ENCODE measurements around the gene GPR18. TPM values are rescaled to one million over a fixed set of nuclear protein-coding genes. Genes with fewer than 3 reads are reported as not detected.
A peak's percentile ranks its signal among the peaks of the same experiment; 100 is the strongest.

Gene GPR18
- total RNA-seq, 1 donor from 2014 or later = not detected

- Mint-ChIP-seq H3K4me1 (ENCODE audit: low read depth) (peaks cover 12% of the 10 kb centered on the region), H3K27ac (ENCODE audit: unreplicated experiment) (no peak overlapping the region), H3K36me3 (ENCODE audit: low read depth) (peaks cover 6% of the 10 kb centered on the region), H3K27me3 (ENCODE audit: low read depth) (no peaks in the 10 kb centered on the region), H3K4me3 (ENCODE audit: unreplicated experiment) (no peak overlapping the region), H3K9me3 (ENCODE audit: low read depth) (no peaks in the 10 kb centered on the region)
- no peak for DNase-seq (ENCODE audit: low spot score)
- TF ChIP-seq, protein P1, sequence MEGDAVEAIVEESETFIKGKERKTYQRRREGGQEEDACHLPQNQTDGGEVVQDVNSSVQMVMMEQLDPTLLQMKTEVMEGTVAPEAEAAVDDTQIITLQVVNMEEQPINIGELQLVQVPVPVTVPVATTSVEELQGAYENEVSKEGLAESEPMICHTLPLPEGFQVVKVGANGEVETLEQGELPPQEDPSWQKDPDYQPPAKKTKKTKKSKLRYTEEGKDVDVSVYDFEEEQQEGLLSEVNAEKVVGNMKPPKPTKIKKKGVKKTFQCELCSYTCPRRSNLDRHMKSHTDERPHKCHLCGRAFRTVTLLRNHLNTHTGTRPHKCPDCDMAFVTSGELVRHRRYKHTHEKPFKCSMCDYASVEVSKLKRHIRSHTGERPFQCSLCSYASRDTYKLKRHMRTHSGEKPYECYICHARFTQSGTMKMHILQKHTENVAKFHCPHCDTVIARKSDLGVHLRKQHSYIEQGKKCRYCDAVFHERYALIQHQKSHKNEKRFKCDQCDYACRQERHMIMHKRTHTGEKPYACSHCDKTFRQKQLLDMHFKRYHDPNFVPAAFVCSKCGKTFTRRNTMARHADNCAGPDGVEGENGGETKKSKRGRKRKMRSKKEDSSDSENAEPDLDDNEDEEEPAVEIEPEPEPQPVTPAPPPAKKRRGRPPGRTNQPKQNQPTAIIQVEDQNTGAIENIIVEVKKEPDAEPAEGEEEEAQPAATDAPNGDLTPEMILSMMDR (IDR thresholded peaks at IDR 0.05) = no peak
These were observed 14.9 kb upstream of the GPR18 start for GRCh38 chr13:99273128-99273527.

DNA sequence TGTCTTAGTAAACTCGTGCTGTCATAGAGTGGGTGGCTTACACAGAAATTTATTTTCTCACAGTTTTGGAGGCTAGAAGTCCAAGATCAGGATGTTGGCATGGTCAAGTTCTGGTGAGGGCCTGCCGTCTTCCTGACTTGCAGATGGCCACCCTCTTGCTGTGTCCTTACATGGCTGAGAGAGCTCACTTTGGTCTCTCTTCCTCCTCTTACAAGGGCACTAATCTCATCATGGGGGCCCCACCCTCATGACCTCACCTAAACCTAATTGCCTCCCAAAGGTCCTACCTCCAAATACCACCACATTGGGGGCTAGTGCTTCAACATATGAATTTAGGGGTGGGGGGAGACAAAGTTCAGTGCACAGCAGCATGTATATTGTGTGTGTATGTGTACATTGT is 14.3 kb upstream of the GPR18 start:
- no peak overlapping the region for H3K27ac Mint-ChIP-seq (ENCODE audit: unreplicated experiment)
- H3K4me1 Mint-ChIP-seq (ENCODE audit: low read depth) = peaks cover 12% of the 10 kb centered on the region
- no peak overlapping the region for H3K4me3 Mint-ChIP-seq (ENCODE audit: unreplicated experiment)
- peaks cover 4% of the 10 kb centered on the region for H3K36me3 Mint-ChIP-seq (ENCODE audit: low read depth)
- TF ChIP-seq, protein P1 (IDR thresholded peaks at IDR 0.05) = no peak
- H3K9me3 Mint-ChIP-seq (ENCODE audit: low read depth) = no peaks in the 10 kb centered on the region
- no peaks in the 10 kb centered on the region for H3K27me3 Mint-ChIP-seq (ENCODE audit: low read depth)
- no peak for DNase-seq (ENCODE audit: low spot score)

DNA sequence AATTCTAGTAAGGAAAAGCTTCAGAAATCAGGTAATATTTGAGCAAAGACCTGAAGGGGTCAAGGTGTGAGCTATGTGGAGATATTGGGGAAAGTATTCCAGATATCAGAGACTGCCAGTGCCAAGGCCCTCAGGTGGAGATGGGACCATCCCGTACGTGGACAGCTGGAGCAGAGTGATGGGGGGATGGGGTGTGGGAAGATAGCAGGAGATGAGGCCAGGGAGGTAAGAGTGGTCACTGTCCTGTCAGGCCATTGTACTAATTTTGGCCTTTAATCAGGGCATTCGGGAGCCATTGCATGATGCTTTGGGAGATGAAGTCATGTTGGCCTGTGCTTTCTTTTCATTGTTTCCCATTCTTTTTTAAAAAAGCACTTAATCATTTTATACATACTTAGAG is 13.1 kb upstream of the GPR18 start:
- H3K27me3 Mint-ChIP-seq (ENCODE audit: low read depth) = no peaks in the 10 kb centered on the region
- no peaks in the 10 kb centered on the region for H3K9me3 Mint-ChIP-seq (ENCODE audit: low read depth)
- H3K4me3 Mint-ChIP-seq (ENCODE audit: unreplicated experiment) = no peak overlapping the region
- H3K27ac Mint-ChIP-seq (ENCODE audit: unreplicated experiment) = no peak overlapping the region
- no peak for DNase-seq (ENCODE audit: low spot score)
- H3K36me3 Mint-ChIP-seq (ENCODE audit: low read depth) = peaks cover 4% of the 10 kb centered on the region
- peaks cover 12% of the 10 kb centered on the region for H3K4me1 Mint-ChIP-seq (ENCODE audit: low read depth)
- TF ChIP-seq, protein P1 (IDR thresholded peaks at IDR 0.05) = no peak

GRCh38 chr13:99270518-99270917 is 12.3 kb upstream of the GPR18 start:
- no peaks in the 10 kb centered on the region for H3K9me3 Mint-ChIP-seq (ENCODE audit: low read depth)
- TF ChIP-seq, protein P1 (IDR thresholded peaks at IDR 0.05) = no peak
- peaks cover 4% of the 10 kb centered on the region for H3K36me3 Mint-ChIP-seq (ENCODE audit: low read depth)
- DNase-seq (ENCODE audit: low spot score) = no peak
- H3K4me1 Mint-ChIP-seq (ENCODE audit: low read depth) = peaks cover 12% of the 10 kb centered on the region
- no peaks in the 10 kb centered on the region for H3K27me3 Mint-ChIP-seq (ENCODE audit: low read depth)
- H3K27ac Mint-ChIP-seq (ENCODE audit: unreplicated experiment) = no peak overlapping the region
- no peak overlapping the region for H3K4me3 Mint-ChIP-seq (ENCODE audit: unreplicated experiment)

- H3K27ac Mint-ChIP-seq (ENCODE audit: unreplicated experiment) = no peak overlapping the region
- no peaks in the 10 kb centered on the region for H3K27me3 Mint-ChIP-seq (ENCODE audit: low read depth)
- H3K36me3 Mint-ChIP-seq (ENCODE audit: low read depth) = peaks cover 4% of the 10 kb centered on the region
- H3K4me1 Mint-ChIP-seq (ENCODE audit: low read depth) = peaks cover 7% of the 10 kb centered on the region
- TF ChIP-seq, protein P1 (IDR thresholded peaks at IDR 0.05) = peak; percentile 98
- H3K9me3 Mint-ChIP-seq (ENCODE audit: low read depth) = no peaks in the 10 kb centered on the region
- no peak for DNase-seq (ENCODE audit: low spot score)
- H3K4me3 Mint-ChIP-seq (ENCODE audit: unreplicated experiment) = no peak overlapping the region
These were observed 11.6 kb upstream of the GPR18 start for GRCh38 chr13:99269627-99270241.
